Neural cell (in vitro differentiated cells): ENCODE measurements around the gene TMEM106A. TPM values are rescaled to one million over a fixed set of nuclear protein-coding genes. Genes with fewer than 3 reads are reported as not detected.
"Not testable (repeated sequence)": the region's sequence is repeated elsewhere in the genome, so short reads cannot be mapped to it uniquely, and the experiment has no call there.

Experiments
- H2AFZ ChIP-seq: fragments of 200-600, 300-800 bp; sonication (generic), shearing (Covaris generic); 2 replicates; pipeline ENCODE4 v1.6.0; 2014; ENCODE audit warnings: low read depth, mild to moderate bottlenecking, antibody characterized with exemption, low read length, moderate library complexity
- H3F3A ChIP-seq: fragments of 200-600 bp; shearing (Covaris generic); 2 replicates; pipeline ENCODE4 v1.6.1; 2016; ENCODE audit warnings: mild to moderate bottlenecking, moderate library complexity, mixed read lengths, antibody characterized with exemption, low read length; ENCODE audit not compliant: insufficient read depth, poor library complexity, severe bottlenecking
- H3K27ac ChIP-seq: fragments of 200-600, 300-800 bp; sonication (generic), shearing (Covaris generic); 2 replicates; pipeline ENCODE4 v1.5.1; 2014; ENCODE audit warnings: mild to moderate bottlenecking, low read length, moderate library complexity
- H3K27me3 ChIP-seq: fragments of 300-800, 200-600 bp; sonication (generic), shearing (Covaris generic); 2 replicates; pipeline ENCODE4 v1.6.0; 2014; ENCODE audit warnings: mild to moderate bottlenecking, low read depth, low read length, moderate library complexity; ENCODE audit not compliant: insufficient read depth
- H3K36me3 ChIP-seq: fragments of 300-800, 200-600 bp; sonication (generic), shearing (Covaris generic); 2 replicates; pipeline ENCODE4 v1.5.1; 2014; ENCODE audit warnings: mild to moderate bottlenecking, antibody characterized with exemption, low read length, moderate library complexity; ENCODE audit not compliant: insufficient read depth
- H3K4me2 ChIP-seq: fragments of 300-800, 200-600 bp; sonication (generic), shearing (Covaris generic); 2 replicates; pipeline ENCODE4 v1.6.0; 2014; ENCODE audit warnings: mild to moderate bottlenecking, low read length
- H3K4me3 ChIP-seq: fragments of 300-800, 200-600 bp; sonication (generic), shearing (Covaris generic); 2 replicates; pipeline ENCODE4 v1.5.1; 2014; ENCODE audit warnings: mild to moderate bottlenecking, low read length, moderate library complexity
- H3K79me2 ChIP-seq: fragments of 200-600 bp; shearing (Covaris generic); replicated peaks from 2 replicates; pipeline ENCODE4 v1.6.0; 2014; ENCODE audit warnings: mild to moderate bottlenecking, low read length, moderate library complexity; ENCODE audit not compliant: insufficient read depth
- H3K9ac ChIP-seq: fragments of 300-800, 200-600 bp; sonication (generic), shearing (Covaris generic); 2 replicates; pipeline ENCODE4 v1.6.1; 2016; ENCODE audit warnings: mild to moderate bottlenecking, low read length, mixed read lengths
- H3K9me2 ChIP-seq: fragments of 200-600 bp; shearing (Covaris generic); 2 replicates; pipeline ENCODE4 v1.6.1; 2016; ENCODE audit warnings: mild to moderate bottlenecking, low read length, mixed read lengths; ENCODE audit not compliant: insufficient read depth
- H3K9me3 ChIP-seq: fragments of 200-600, 300-800 bp; sonication (generic), shearing (Covaris generic); 2 replicates; pipeline ENCODE4 v1.6.1; 2016; ENCODE audit warnings: mild to moderate bottlenecking, mixed run types, low read length, moderate library complexity, mixed read lengths
- H4K20me1 ChIP-seq: fragments of 200-600 bp; shearing (Covaris generic); 2 replicates; pipeline ENCODE4 v1.6.1; 2016; ENCODE audit warnings: mild to moderate bottlenecking, mixed run types; ENCODE audit not compliant: insufficient read depth
- EP300 ChIP-seq: fragments of 450-650 bp; conservative IDR thresholded peaks from 2 replicates; pipeline ENCODE4 v1.6.1; 2014; ENCODE audit warnings: antibody characterized with exemption, mild to moderate bottlenecking, moderate library complexity; ENCODE audit not compliant: poor library complexity, severe bottlenecking
- EZH2 ChIP-seq: fragments of 200-600, 300-800 bp; shearing (Covaris generic), sonication (generic); IDR thresholded peaks from 2 replicates; pipeline ENCODE4 v1.6.1; 2014; ENCODE audit warnings: antibody characterized with exemption, low read length, borderline replicate concordance, mild to moderate bottlenecking; ENCODE audit not compliant: insufficient read depth, poor library complexity, severe bottlenecking
- MXI1 ChIP-seq: fragments of 450-650 bp; conservative IDR thresholded peaks from 2 replicates; pipeline ENCODE4 v1.6.1; 2014; ENCODE audit warnings: antibody characterized with exemption, mild to moderate bottlenecking; ENCODE audit not compliant: poor library complexity, severe bottlenecking
- POLR2AphosphoS5 ChIP-seq: IDR thresholded peaks from 2 replicates; pipeline ENCODE4 v1.6.1; 2012
- RAD21 ChIP-seq: fragments of 450-650 bp; conservative IDR thresholded peaks from 2 replicates; pipeline ENCODE4 v1.6.1; 2014; ENCODE audit warnings: antibody characterized with exemption, mild to moderate bottlenecking, moderate library complexity
- SMC3 ChIP-seq: fragments of 450-650 bp; conservative IDR thresholded peaks from 2 replicates; pipeline ENCODE4 v1.6.1; 2014; ENCODE audit warnings: antibody characterized with exemption, mild to moderate bottlenecking, moderate library complexity; ENCODE audit not compliant: poor library complexity
- TAF1 ChIP-seq: IDR thresholded peaks from 2 replicates; pipeline ENCODE4 v1.6.1; 2012; ENCODE audit warnings: low read depth
- polyA minus RNA-seq: library from RNA; depleted of rRNA, polyadenylated mRNA; stranded (reverse); fragments of >200 nt; gene quantifications from 2 replicates; pipeline ENCODE4 v1.2.3, GENCODE V29; 2014
- polyA plus RNA-seq: library from polyadenylated mRNA; depleted of rRNA; stranded (reverse); fragments of >200 nt; gene quantifications from 2 replicates; pipeline ENCODE4 v1.2.3, GENCODE V29; 2014
- TF ChIP-seq, protein P1 (sequence below): IDR thresholded peaks from 2 replicates; pipeline ENCODE4 v1.6.1; 2012; ENCODE audit warnings: borderline replicate concordance
- TF ChIP-seq, protein P2 (sequence below): fragments of 450-650 bp; IDR thresholded peaks from 2 replicates; pipeline ENCODE4 v1.5.1; 2014; ENCODE audit warnings: antibody characterized with exemption, mild to moderate bottlenecking, moderate library complexity; ENCODE audit not compliant: poor library complexity, severe bottlenecking

Gene TMEM106A, protein sequence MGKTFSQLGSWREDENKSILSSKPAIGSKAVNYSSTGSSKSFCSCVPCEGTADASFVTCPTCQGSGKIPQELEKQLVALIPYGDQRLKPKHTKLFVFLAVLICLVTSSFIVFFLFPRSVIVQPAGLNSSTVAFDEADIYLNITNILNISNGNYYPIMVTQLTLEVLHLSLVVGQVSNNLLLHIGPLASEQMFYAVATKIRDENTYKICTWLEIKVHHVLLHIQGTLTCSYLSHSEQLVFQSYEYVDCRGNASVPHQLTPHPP
- 2.3 TPM in 1 of 2 replicates, not detected in the other for polyA plus RNA-seq
- 0.24 and 0.46 TPM in 2 replicates for polyA minus RNA-seq

DNA sequence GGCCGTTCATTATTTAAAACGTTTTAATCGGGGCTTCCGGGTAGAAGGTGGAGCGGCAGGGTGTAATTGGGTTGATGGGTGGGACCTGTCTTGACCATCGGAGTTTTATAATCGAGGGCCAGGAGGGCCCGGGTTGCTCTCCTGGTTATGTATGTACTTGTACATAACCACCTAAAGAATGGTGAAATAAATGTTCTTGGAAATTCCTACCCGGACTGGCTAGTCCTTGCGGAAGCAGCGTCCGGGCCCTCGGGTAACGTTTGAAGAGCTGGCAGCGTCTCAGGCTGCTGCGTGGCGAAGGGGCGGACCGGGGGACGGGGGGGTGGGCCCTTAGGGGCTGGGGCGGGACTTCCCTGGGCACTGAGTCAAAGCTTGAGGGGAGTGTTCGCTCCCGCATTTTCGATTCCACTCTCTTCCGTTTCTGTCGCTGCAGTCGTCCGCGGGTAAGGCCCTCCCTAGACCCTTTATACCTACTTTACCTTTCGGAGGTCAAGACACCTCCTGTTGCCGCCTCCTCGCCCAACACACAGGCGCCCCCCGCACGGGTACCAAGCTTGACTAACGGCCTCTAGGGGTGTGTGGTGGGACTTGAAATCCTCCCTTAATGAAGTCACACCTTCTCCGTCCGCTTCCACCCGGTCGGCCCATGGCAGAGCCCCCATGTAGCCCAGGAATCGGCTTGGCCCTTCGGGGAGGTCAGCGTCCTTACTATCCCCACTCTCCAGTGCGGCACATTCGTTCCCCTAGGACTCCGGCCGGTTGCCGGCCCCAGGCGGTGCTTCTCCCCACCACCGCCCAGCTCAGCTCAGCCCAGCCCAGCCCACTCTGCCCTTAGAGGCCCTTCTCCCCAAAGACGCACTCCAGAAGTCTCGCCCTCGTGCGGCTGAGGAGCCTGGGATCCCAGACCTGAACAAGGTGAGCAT lies at the start of gene TMEM106A:
Gene TMEM106A (plus strand): TSS at position 396 of the 923 bp plus-strand sequence. CDS start 1,167 bp downstream, outside the sequence.
- Histone ChIP-seq H2AFZ (no peak within 1 kb of the TSS), H3K4me3 (no peak within 1 kb of the TSS), H3K36me3 (peaks cover 8% of the 10 kb centered on the region), H3K4me2 (no peak within 1 kb of the TSS), H3K27ac (no peak within 1 kb of the TSS), H3K9me3 (no peaks in the 10 kb centered on the region), H3K9me2 (no peaks in the 10 kb centered on the region), H3K9ac (no peak within 1 kb of the TSS), H3K27me3 (no peaks in the 10 kb centered on the region), H3F3A (no peaks in the 10 kb centered on the region), H3K79me2 (no peaks in the 10 kb centered on the region), H4K20me1 (no peaks in the 10 kb centered on the region)
- TF ChIP-seq EZH2 (no peak), POLR2AphosphoS5 (no peak), EP300 (no peak), TAF1 (no peak), RAD21 (no peak), MXI1 (no peak), SMC3 (no peak)
- TF ChIP-seq, protein P1, sequence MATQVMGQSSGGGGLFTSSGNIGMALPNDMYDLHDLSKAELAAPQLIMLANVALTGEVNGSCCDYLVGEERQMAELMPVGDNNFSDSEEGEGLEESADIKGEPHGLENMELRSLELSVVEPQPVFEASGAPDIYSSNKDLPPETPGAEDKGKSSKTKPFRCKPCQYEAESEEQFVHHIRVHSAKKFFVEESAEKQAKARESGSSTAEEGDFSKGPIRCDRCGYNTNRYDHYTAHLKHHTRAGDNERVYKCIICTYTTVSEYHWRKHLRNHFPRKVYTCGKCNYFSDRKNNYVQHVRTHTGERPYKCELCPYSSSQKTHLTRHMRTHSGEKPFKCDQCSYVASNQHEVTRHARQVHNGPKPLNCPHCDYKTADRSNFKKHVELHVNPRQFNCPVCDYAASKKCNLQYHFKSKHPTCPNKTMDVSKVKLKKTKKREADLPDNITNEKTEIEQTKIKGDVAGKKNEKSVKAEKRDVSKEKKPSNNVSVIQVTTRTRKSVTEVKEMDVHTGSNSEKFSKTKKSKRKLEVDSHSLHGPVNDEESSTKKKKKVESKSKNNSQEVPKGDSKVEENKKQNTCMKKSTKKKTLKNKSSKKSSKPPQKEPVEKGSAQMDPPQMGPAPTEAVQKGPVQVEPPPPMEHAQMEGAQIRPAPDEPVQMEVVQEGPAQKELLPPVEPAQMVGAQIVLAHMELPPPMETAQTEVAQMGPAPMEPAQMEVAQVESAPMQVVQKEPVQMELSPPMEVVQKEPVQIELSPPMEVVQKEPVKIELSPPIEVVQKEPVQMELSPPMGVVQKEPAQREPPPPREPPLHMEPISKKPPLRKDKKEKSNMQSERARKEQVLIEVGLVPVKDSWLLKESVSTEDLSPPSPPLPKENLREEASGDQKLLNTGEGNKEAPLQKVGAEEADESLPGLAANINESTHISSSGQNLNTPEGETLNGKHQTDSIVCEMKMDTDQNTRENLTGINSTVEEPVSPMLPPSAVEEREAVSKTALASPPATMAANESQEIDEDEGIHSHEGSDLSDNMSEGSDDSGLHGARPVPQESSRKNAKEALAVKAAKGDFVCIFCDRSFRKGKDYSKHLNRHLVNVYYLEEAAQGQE: no peak
- TF ChIP-seq, protein P2, sequence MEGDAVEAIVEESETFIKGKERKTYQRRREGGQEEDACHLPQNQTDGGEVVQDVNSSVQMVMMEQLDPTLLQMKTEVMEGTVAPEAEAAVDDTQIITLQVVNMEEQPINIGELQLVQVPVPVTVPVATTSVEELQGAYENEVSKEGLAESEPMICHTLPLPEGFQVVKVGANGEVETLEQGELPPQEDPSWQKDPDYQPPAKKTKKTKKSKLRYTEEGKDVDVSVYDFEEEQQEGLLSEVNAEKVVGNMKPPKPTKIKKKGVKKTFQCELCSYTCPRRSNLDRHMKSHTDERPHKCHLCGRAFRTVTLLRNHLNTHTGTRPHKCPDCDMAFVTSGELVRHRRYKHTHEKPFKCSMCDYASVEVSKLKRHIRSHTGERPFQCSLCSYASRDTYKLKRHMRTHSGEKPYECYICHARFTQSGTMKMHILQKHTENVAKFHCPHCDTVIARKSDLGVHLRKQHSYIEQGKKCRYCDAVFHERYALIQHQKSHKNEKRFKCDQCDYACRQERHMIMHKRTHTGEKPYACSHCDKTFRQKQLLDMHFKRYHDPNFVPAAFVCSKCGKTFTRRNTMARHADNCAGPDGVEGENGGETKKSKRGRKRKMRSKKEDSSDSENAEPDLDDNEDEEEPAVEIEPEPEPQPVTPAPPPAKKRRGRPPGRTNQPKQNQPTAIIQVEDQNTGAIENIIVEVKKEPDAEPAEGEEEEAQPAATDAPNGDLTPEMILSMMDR: no peak

DNA sequence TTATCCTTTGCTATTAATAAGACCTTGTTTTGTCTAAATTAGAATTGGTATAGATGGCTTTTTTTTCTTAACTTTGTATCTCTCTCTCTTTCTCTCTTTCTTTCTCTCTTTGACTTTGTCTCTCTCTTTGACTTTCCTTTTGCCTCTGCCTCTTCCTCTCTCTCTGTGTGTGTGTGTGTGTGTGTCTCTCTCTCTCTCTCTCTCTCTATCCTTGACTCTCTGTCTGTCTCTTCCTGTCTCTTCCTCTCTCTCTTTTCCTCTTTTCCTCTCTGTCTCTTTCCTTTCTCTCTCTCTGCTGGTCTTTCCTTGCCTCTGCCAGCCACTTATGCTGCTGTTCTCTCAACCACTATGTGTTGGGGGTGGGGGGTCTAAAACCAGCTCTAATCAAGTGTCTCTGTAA lies 45.7 kb upstream of the TMEM106A start:
- not testable (repeated sequence) for H3K9me2 ChIP-seq, H4K20me1 ChIP-seq, H3F3A ChIP-seq, H3K36me3 ChIP-seq, H2AFZ ChIP-seq, H3K9me3 ChIP-seq, H3K9ac ChIP-seq, H3K79me2 ChIP-seq, H3K4me3 ChIP-seq, H3K27ac ChIP-seq, H3K4me2 ChIP-seq, H3K27me3 ChIP-seq
